Cardiac muscle cell (in vitro differentiated cells and primary cell): ENCODE data around the gene SWAP70. TPM values are rescaled to one million over a fixed set of nuclear protein-coding genes. Genes with fewer than 3 reads are reported as not detected.
"Not testable (repeated sequence)": the region's sequence is repeated elsewhere in the genome, so short reads cannot be mapped to it uniquely, and the experiment has no call there.

ENCODE experiments used
- DNase-seq, 2 donors: peaks; one replicate each; pipeline versions ENCODE4 v3.0.0 to v3.0.0-alpha.2; 2010 to 2017; ENCODE audit warnings: low read depth in 1 of 2, low spot score in 1 of 2
- H3K27ac ChIP-seq: fragments of 200-600 bp; sonication (generic); 2 replicates; pipeline ENCODE4 v1.5.1; 2016
- H3K27me3 ChIP-seq: fragments of 200-600 bp; sonication (generic); 2 replicates; pipeline ENCODE4 v1.6.0; 2016; ENCODE audit warnings: control low read depth
- H3K36me3 ChIP-seq: fragments of 200-600 bp; sonication (generic); 2 replicates; pipeline ENCODE4 v1.5.1; 2016; ENCODE audit warnings: control low read depth
- H3K4me1 ChIP-seq: fragments of 200-600 bp; sonication (generic); 2 replicates; pipeline ENCODE4 v1.8.1; 2017; ENCODE audit warnings: low read depth, mild to moderate bottlenecking, mixed run types
- H3K4me3 ChIP-seq: fragments of 200-600 bp; sonication (generic); 2 replicates; pipeline ENCODE4 v1.5.1; 2016; ENCODE audit warnings: mild to moderate bottlenecking
- H3K9me3 ChIP-seq: fragments of 200-600 bp; sonication (generic); 2 replicates; pipeline ENCODE4 v1.5.1; 2017; ENCODE audit warnings: low read depth, mild to moderate bottlenecking, control low read depth
- polyA plus RNA-seq: library from polyadenylated mRNA; unstranded; fragments of >200 nt; fragmentation: Nextera tagmentation; extraction: Ambion mirVana; gene quantifications from 2 replicates; pipeline ENCODE4 v1.2.1, GENCODE V29; 2016
- total RNA-seq: library from RNA; depleted of rRNA; stranded (reverse); fragments of >200 nt; gene quantifications from 2 replicates; pipeline ENCODE4 v1.2.3, GENCODE V29; 2016
- TF ChIP-seq, protein P1 (sequence below): IDR thresholded peaks from 2 replicates; pipeline ENCODE4 v1.5.1; 2012; ENCODE audit warnings: low read depth, mild to moderate bottlenecking, low read length

Gene SWAP70
- total and polyA plus RNA-seq, 2 experiments from 2014 or later: 10.9 to 11.1 TPM

DNA sequence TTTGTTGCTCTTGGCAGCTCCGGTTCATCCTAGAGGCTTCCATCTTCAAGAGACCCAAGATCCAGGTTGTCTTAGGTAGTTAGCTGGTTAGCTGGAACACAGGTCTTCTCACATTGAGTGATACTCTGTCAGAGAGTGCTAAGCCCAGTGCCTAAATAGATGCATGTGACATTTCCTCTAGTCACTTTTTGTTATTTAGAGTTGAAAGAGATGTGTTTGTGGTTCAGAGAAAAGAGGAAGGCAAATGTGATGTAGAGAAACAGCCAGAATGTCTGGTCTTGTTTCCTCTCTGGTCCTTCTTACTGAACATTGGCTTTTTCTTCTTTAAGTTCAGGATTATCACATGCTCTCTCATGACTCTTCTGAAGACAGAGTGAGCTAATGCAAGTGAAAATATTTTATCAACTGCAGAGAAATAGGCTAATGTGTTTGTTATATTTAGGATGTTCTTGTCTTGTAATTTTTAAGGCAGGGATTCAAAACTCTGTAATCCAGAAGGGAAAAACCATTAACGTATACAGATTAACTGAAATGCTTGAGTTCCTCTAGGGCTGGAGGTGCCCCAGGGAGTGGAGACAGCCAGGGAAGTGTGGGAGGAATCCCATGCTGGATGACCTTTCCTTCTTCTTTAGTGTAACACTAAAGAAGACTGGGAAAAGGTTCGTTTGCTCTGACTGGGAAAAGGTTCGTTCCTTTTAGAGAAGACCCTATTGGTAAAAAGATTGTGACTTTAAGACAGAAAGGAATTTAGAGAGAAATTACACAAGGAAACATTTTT, 75.4 kb downstream of the SWAP70 start:
- no peaks in the 10 kb centered on the region for H3K9me3 ChIP-seq
- H3K4me1 ChIP-seq: no peaks in the 10 kb centered on the region
- H3K36me3 ChIP-seq: peaks cover 8% of the 10 kb centered on the region
- H3K27ac ChIP-seq: no peak overlapping the region
- H3K27me3 ChIP-seq: no peaks in the 10 kb centered on the region
- TF ChIP-seq, protein P1, sequence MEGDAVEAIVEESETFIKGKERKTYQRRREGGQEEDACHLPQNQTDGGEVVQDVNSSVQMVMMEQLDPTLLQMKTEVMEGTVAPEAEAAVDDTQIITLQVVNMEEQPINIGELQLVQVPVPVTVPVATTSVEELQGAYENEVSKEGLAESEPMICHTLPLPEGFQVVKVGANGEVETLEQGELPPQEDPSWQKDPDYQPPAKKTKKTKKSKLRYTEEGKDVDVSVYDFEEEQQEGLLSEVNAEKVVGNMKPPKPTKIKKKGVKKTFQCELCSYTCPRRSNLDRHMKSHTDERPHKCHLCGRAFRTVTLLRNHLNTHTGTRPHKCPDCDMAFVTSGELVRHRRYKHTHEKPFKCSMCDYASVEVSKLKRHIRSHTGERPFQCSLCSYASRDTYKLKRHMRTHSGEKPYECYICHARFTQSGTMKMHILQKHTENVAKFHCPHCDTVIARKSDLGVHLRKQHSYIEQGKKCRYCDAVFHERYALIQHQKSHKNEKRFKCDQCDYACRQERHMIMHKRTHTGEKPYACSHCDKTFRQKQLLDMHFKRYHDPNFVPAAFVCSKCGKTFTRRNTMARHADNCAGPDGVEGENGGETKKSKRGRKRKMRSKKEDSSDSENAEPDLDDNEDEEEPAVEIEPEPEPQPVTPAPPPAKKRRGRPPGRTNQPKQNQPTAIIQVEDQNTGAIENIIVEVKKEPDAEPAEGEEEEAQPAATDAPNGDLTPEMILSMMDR: no peak
- H3K4me3 ChIP-seq: no peak overlapping the region
- DNase-seq: no peak

DNA sequence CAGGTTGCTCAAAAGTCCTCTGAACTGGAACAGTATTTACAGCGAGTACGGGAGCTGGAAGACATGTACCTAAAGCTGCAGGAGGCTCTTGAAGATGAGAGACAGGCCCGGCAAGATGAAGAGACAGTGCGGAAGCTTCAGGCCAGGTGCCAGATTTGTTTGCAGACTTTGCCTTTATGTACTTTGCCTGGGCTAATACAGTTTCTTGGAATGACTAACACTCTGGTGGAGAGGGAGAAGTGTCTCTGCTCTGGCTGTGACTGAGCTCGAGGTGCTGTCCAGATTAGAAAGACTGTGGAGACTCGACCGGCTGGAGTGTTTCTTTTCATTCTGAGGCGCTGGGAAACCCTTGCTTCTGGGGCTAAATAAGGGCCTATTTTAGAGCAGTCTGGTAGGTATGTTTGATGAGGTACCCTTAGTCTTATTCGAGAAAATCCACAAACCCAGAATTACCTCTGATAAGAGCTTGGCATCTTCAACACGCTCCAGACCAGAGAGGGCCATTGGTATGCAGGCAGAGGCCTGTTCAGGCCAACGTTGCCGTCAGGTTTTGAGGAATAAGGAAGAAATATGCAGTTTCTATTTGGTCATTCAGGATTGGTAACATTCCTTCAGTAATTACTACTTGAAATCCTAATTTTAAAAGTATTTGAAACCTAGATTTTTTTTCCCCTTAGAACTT, 76.5 kb downstream of the SWAP70 start:
- TF ChIP-seq, protein P1: no peak
- H3K4me1 ChIP-seq: no peaks in the 10 kb centered on the region
- peak overlapping the region; percentile 36 for H3K27ac ChIP-seq
- no peak for DNase-seq
- H3K4me3 ChIP-seq: no peak overlapping the region
- H3K9me3 ChIP-seq: no peaks in the 10 kb centered on the region
- peaks cover 8% of the 10 kb centered on the region for H3K36me3 ChIP-seq
- no peaks in the 10 kb centered on the region for H3K27me3 ChIP-seq

DNA sequence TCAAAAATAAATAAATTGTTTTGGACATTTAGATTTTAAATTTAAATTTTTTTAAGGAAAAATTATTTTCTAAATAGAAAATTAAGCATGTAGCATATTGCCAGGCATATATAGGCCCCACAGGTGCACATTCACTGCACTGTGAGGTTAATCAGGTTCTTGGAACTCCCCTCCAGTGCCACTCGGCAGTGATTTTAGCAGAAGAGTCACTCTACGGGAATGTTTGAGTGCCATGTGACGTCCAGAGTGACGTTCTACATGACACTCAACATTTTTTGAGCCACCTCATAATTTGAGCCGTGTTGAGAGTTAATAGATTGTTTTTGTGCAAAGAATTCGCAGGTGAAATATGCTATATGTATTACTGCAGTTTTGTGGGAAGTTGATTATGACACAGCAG, 77.4 kb downstream of the SWAP70 start:
- no peak overlapping the region for H3K4me3 ChIP-seq
- DNase-seq: no peak
- H3K9me3 ChIP-seq: no peaks in the 10 kb centered on the region
- no peak overlapping the region for H3K27ac ChIP-seq
- TF ChIP-seq, protein P1: no peak
- H3K36me3 ChIP-seq: peaks cover 8% of the 10 kb centered on the region
- H3K4me1 ChIP-seq: no peaks in the 10 kb centered on the region
- no peaks in the 10 kb centered on the region for H3K27me3 ChIP-seq

DNA sequence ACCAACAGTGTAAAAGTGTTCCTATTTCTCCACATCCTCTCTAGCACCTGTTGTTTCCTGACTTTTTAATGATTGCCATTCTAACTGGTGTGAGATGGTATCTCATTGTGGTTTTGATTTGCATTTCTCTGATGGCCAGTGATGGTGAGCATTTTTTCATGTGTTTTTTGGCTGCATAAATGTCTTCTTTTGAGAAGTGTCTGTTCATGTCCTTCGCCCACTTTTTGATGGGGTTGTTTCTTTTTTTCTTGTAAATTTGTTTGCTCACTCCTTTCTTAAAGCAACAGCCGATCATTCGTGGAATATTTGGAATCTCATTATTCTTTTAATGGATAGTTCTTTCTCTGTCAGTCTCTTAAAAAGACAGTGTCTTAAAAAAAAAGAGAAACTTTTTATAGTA, 79.6 kb downstream of the SWAP70 start:
- H3K4me1 ChIP-seq, H3K36me3 ChIP-seq, DNase-seq, H3K27ac ChIP-seq, H3K27me3 ChIP-seq, H3K9me3 ChIP-seq, H3K4me3 ChIP-seq: not testable (repeated sequence)

DNA sequence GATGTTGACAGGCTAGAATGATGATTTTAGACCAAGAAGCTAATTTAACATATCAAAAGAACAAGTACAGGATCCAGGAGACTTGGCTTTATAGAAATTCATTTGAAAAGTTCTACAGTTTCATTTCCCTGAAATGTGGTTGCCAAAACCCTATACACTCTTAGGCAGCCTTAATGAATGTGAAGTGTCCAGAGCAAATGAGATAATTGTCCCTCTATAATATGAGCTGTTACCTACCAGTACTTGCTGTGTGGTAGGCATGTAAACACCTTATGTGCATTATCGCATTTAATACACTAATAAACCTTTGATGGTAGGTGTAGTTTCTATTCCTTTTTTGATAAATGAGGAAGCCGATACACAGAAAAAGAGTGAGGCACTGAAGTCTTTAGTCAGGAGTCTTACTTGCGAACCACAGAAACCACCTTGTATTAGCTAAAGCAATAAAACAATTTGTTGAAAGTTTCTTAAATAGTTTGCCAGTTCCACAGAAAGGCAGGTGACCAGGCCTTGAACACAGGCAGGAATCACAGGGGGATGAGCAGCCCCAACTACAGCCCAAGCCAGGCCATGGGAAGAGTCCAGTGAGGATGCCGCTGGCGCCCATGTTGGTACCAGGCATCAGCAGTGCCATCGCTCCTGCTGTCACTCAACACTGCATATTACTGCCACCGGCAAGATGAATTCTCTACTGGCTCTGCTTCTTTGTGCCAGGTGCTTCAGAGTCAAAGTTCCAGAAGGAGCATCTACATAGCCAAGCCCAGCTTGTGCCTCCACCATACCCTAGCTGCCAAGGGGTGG, 81.7 kb downstream of the SWAP70 start:
- no peaks in the 10 kb centered on the region for H3K27me3 ChIP-seq
- TF ChIP-seq, protein P1: no peak
- no peaks in the 10 kb centered on the region for H3K9me3 ChIP-seq

More for the DNA sequence above, 81.7 kb downstream of the SWAP70 start:
- Histone ChIP-seq H3K4me3 (no peak overlapping the region), H3K4me1 (no peaks in the 10 kb centered on the region), H3K36me3 (peaks cover 2% of the 10 kb centered on the region), H3K27ac (no peak overlapping the region)
- no peak for DNase-seq
